Activated CD8-positive, alpha-beta memory T cell treated with anti-CD3 and anti-CD28 coated beads, Interleukin-2, amount 50 U/mL, for 4 hours (primary cell): ENCODE results near the gene GPR65.

Experiments
- DNase-seq: peaks from one replicate; pipeline ENCODE4 v3.0.0-alpha.2; 2020

The GPR65 gene, protein sequence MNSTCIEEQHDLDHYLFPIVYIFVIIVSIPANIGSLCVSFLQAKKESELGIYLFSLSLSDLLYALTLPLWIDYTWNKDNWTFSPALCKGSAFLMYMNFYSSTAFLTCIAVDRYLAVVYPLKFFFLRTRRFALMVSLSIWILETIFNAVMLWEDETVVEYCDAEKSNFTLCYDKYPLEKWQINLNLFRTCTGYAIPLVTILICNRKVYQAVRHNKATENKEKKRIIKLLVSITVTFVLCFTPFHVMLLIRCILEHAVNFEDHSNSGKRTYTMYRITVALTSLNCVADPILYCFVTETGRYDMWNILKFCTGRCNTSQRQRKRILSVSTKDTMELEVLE

GRCh38 chr14:88005050-88005481 lies at the start of gene GPR65:
TSS of gene GPR65 (plus strand) at chr14:88005135. CDS start at chr14:88010848, 5,713 bp downstream.
- DNase-seq: no peak

DNA sequence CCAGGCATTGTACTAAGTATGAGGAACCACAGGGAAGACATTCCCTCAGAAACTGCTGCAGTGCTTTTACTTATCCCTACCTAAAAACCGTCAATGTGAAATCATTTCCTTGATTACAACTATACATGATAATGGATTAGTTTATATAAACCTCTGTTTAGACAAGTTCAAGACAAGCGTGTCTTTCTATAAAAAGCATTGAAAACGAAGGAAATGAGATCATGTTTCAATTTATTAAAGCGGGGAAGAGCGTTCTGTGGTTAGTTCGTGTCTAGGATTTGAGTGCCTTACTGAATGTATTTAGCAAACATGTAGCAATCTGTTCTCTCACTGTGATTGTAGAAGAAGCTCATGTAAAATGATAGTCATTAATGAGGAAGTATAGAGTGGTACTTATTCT lies 49.4 kb upstream of the GPR65 start:
- no peak for DNase-seq

DNA sequence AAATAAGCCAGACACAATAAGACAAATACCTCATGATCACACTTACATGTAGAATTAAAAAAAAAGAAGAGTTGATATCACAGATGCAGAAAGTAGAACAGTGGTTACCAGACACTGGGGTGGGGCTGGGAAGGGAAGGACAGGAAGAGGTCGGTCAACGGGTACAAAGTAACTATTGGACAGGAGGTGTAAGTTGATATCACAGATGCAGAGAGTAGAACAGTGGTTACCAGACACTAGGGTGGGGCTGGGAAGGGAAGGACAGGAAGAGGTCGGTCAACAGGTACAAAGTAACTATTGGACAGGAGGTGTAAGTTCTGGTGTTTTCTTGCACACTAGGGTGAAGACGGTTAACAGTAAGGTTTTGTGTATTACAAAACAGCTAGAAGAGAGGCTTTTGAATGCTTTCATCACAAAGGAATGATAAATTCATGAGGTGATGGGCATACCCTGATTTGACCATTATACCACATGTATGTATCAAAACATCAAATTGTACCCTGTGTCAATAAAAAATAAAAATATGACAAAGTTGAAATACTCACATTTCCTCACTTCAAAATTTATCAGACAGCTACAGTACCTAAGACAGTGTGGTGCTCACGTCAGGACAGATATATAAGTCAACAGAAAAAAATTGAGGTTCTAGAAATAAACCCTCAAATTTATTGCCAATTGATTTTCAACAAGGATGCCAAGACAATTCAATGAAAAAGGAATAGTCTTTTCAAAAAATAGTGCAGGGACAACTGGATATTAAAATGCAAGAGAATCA lies 44.7 kb upstream of the GPR65 start:
- no peak for DNase-seq

- no peak for DNase-seq
Observed at GRCh38 chr14:87961246-87961645, 43.7 kb upstream of the GPR65 start.

GRCh38 chr14:87966816-87967215 lies 38.1 kb upstream of the GPR65 start:
- DNase-seq: no peak

DNA sequence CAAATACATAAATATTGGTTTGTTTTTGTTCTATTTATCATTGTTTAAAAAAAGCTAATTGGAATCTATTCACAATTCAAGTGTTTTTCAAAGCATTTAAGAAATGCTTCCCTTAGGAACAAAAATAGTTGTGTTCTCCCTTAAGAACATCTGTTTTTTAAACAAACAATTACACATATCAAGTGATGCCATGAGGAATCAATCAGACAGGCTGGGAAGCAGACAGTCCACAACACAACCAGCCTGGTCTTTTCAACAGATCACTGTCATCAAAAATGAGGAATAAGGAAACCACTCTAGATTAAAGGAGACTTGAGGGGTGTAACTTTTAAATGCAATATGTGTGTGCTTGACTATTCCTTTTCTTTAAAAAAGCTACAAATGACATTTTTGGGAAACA lies 37.4 kb upstream of the GPR65 start:
- DNase-seq: no peak

DNA sequence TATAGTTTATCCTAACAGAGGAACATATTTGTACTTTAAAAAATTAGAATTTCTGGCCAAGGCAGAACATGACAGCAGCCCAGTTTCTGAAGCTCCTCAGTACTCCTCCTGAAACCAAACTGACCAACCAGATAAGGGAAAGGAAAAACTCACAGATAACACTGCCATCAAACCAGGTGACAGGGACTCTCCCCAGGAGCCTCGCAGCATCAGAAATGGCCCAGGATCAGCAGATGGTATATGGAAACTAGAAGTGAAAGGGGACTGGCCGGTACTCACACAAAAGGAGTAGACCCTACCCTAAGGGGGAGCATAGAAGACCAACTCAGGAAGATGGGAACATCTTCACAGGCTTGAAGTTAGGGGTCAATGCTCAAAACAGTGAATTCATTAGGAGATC lies 33.9 kb upstream of the GPR65 start:
- no peak for DNase-seq

- no peak for DNase-seq
Observed at GRCh38 chr14:87975636-87976035, 29.3 kb upstream of the GPR65 start.

DNA sequence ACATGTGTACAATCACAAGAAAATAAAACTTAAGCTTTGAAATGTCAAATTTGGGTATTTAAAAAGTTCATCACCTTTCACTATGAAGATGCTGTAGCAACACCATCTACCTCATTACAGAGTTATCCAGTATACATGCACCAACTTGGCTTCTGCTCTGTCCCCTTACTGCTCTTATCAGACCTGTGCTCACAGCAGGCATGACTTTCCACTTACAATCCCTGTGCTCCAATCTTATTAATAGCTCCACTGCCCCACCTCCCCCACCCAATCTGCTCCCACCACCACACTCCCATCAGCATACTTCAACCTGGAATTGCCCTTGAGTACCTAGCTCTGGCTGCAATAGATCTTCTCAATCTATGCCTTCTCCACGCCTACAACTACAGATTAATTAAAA lies 25.2 kb upstream of the GPR65 start:
- DNase-seq: no peak

DNA sequence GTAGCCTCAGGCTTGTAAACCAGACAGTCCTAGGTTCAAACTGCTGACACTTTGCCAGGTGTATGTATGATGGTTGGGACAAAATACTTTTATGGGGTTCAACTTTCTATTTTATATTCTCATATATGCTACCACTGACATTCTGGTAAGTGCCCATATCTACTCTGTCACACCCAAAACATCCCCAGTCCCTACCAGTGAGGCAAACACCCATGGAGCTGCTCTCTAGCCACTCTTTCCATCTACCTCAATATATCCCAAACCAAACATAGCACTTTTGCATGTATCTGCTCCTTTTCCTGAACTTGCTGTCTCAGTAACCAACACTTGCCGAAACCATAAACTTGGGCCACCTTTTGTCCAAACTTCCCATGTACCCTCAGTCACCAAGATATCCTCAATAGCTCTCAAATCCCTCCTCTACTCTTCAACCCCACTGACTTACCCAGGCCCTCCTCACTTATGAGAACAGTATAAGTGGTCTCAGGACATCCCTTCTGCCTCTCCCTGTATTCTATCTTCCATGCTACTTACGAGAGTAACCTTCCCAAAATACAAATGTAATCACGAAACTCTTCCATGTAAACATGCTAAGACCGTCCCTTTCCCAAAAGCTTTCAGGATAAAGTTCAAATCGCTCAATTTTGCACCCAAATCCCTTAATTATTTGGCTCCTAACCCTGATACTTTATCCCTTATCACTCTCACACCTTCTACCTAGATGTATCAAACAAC lies 15.5 kb upstream of the GPR65 start:
- DNase-seq: no peak

DNA sequence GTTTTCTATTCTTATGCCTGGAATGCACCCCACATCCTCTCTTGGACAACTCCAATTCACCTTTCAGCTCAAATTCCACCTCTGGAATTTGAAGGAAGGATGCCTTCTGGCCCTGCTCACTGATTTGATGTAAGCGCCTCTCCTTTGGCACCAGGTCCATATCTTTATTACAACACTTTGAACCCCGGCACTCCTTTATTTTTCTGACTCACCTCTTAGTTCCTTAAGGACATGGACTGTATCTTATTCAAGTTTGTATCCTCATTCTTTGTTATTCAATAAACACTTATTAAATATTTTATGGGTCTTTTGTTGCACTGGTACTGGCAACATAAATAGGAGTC lies 15.0 kb upstream of the GPR65 start:
- no peak for DNase-seq

DNA sequence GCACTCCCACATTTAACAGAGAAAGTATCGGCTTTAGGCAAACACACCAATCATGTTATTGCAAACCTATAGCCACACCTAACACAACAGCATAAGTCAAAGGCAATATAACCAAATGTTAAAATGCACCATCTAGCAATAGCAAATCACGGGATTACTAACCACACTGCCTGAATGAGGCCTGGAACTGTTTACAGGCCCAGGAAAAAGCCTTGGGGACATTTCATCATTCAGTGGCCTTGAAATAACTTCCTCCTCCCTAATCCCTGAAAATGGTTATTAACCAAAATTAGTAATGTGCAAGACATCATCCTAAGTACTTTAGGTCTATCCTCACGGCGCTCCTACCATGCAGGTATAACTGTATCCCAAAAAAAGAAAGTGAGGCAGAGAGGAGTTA lies 14.3 kb upstream of the GPR65 start:
- DNase-seq: no peak

DNA sequence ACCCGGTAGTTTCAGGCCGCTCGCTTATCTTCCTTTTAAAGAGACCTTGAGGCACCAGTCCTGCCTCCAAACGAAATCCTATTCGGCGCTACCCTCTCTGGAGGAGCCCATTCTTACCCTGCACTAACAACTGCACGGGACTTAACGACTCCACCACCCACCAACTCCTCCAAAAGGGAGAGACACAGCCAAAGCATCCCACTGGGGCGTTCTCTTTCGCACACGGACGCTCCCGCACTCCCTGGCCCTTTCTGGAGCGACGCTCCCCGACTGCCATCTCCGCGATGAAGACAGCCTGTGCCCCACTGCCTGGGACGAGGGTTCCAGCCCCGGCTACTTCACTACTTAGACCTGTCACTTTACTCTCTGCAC lies 12.6 kb upstream of the GPR65 start:
- DNase-seq: no peak

DNA sequence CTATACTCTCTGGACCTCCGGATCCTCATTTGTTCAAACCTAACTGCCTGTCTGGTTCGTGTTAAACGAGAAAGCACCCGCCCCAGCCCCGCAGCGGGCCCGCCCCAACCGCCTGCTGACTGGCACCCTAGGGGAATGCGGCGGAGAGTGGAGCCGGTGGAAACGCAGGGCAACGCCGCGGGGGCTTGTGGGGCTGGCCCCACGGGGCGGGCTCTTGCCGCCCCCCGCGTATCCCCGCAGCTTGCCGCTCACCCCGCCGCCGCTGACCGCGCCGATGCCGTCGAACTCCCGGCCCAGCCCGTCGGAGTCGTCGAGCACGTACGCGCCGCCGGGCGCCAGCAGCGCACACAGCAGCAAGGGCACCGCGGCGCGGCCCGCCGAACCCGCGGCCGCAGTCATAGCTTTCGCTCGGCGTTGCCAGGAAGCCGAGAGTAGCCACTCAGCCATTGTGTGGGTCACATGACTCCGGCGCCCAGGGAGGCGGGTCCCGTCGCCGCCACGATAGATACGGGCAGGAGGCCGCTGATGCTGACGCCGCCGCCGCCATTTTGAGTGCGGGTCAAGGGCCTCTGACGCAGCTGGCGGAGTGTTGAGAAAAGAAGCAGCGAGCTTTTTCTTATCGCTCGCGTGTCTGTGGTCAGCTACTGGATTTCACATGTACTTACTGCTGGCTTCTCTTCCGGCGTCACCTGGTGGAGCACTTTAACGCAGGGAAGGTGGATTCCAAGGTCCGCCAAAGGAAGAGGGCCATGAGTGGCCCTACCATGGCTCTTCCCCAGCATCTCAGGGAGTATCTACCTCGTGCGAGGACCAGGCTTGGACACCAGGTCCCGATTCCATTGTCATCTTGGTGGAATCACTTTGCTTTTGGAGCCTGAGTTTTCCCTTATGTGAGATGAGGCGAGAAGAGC lies 12.0 kb upstream of the GPR65 start, which contains the start of gene GALC:
Gene GALC, minus strand, starts transcription at position 465 of the 911 bp plus-strand sequence. Its CDS starts 18 bp downstream, at position 447.
- DNase-seq: peak; percentile 94

- DNase-seq: no peak
Observed at GRCh38 chr14:87994974-87995373, 10.0 kb upstream of the GPR65 start.

- no peak for DNase-seq
Observed at GRCh38 chr14:87995500-87996290, 9.2 kb upstream of the GPR65 start.

GRCh38 chr14:87996291-87996592 lies 8.7 kb upstream of the GPR65 start:
- no peak for DNase-seq

GRCh38 chr14:87998482-87998881 lies 6.5 kb upstream of the GPR65 start:
- no peak for DNase-seq

DNA sequence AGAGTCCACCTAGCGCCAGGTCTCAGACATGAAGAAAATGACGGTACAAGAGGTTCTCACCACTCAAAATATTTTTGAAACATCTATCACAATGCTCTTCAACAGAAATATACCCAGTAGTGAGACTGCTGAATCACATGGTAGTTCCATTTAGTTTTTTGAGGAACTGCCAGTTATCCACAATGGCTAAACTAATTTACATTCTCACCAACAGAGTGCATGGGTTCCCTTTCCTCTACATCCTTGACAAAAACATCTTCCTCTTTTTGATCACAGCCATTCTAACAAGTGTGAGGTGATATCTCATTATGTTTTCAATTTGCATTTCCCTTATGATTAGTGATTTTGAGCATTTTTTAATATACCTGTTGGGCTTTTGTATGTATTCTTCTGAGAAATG lies 5.7 kb upstream of the GPR65 start:
- no peak for DNase-seq

GRCh38 chr14:88002421-88003075 lies 2.4 kb upstream of the GPR65 start:
- no peak for DNase-seq

- no peak for DNase-seq
Observed at GRCh38 chr14:88003425-88003824, 1.5 kb upstream of the GPR65 start.
